ENCODE measurements around the gene CORT. TPM values are rescaled to one million over a fixed set of nuclear protein-coding genes. Genes with fewer than 3 reads are reported as not detected.
A peak's percentile ranks its signal among the peaks of the same experiment; 100 is the strongest.
"Not testable (repeated sequence)": the region's sequence is repeated elsewhere in the genome, so short reads cannot be mapped to it uniquely, and the experiment has no call there.

The CORT gene
- total RNA-seq, 2 experiments from 2014 or later, result 0.66 TPM; not detected in 1

- no peaks in the 10 kb centered on the region for H3K9me3 ChIP-seq (ENCODE audit: low read length)
- H3K4me2 ChIP-seq (ENCODE audit: low read length), result no peak overlapping the region
- intact Hi-C loops (cut with micrococcal nuclease; ENCODE audit: unreplicated experiment), result no loop called here
- no peaks in the 10 kb centered on the region for H4K20me1 ChIP-seq (ENCODE audit: insufficient read depth, low read length)
- no TSS peak for BruUV-seq (replicated peaks)
- POLR2A ChIA-PET, result interaction anchor here (0.7 to 1.1 kb wide), 3 partner anchors 10 to 1113 kb away, joined by 3 to 9 read pairs (median 4); no protein-coding TSS in a partner anchor
- no peak for DNase-seq (ENCODE audit: low spot score)
- no peak overlapping the region for H3K27ac ChIP-seq (ENCODE audit: low read depth, low read length, poor library complexity, severe bottlenecking)
- TF ChIP-seq, protein P1, sequence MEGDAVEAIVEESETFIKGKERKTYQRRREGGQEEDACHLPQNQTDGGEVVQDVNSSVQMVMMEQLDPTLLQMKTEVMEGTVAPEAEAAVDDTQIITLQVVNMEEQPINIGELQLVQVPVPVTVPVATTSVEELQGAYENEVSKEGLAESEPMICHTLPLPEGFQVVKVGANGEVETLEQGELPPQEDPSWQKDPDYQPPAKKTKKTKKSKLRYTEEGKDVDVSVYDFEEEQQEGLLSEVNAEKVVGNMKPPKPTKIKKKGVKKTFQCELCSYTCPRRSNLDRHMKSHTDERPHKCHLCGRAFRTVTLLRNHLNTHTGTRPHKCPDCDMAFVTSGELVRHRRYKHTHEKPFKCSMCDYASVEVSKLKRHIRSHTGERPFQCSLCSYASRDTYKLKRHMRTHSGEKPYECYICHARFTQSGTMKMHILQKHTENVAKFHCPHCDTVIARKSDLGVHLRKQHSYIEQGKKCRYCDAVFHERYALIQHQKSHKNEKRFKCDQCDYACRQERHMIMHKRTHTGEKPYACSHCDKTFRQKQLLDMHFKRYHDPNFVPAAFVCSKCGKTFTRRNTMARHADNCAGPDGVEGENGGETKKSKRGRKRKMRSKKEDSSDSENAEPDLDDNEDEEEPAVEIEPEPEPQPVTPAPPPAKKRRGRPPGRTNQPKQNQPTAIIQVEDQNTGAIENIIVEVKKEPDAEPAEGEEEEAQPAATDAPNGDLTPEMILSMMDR (conservative IDR thresholded peaks at IDR 0.05; ENCODE audit: low read length), result peak; percentile 39; the same call in 1 of the 2 replicates
- TF ChIP-seq EZH2phosphoT487 (IDR thresholded peaks at IDR 0.05; ENCODE audit: borderline replicate concordance, low read depth, low read length), result no peak
- CTCF ChIA-PET (ENCODE audit: unreplicated experiment), result interaction anchor here (0.6 to 0.7 kb wide), 2 partner anchors 17 to 35 kb away, joined by 4 to 5 read pairs; no protein-coding TSS in a partner anchor
- H3K4me3 ChIP-seq (ENCODE audit: low read depth, low read length, poor library complexity, severe bottlenecking), result no peak overlapping the region
- H3K79me2 ChIP-seq (ENCODE audit: insufficient read depth, low read depth, low read length), result no peaks in the 10 kb centered on the region
- peaks cover 54% of the 10 kb centered on the region for H3K36me3 ChIP-seq (ENCODE audit: insufficient read depth, low read length)
- no peak overlapping the region for H2AFZ ChIP-seq (ENCODE audit: low read length)
- no peaks in the 10 kb centered on the region for H3K9me2 ChIP-seq (ENCODE audit: insufficient read depth, low read length)
- peaks cover 10% of the 10 kb centered on the region for H3K4me1 ChIP-seq (ENCODE audit: insufficient read depth, low read length, poor library complexity, severe bottlenecking)
Measured at GRCh38 chr1:10456048-10456447, 6.2 kb downstream of the CORT start.

DNA sequence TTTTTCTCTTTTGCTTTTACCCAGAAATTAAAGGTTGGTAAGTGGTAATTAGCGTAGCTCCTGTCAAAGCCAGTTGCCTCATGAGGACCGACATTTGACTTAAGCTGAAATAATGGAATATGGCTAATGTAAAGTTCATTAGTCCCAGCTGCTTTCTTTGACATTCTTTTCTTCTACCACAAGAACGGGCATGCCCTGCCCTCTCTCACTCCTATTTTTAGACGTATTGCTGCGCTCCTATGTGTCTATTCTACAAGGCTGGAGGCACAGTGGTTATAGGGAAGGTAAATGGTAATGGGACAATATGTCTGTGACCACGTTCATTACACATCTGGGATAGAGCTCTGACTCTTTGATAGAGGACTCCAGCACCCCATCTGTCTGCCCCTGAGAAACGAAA is 6.8 kb downstream of the CORT start:
- ChIA-PET POLR2A (interaction anchor here (0.7 to 1.1 kb wide), 3 partner anchors 9 to 1113 kb away, joined by 3 to 9 read pairs (median 4); no protein-coding TSS in a partner anchor), CTCF (ENCODE audit: unreplicated experiment) (interaction anchor here (0.6 to 0.7 kb wide), 2 partner anchors 16 to 34 kb away, joined by 4 to 5 read pairs; no protein-coding TSS in a partner anchor)
- no peak overlapping the region for H2AFZ ChIP-seq (ENCODE audit: low read length)
- H3K9me2 ChIP-seq (ENCODE audit: insufficient read depth, low read length), result no peaks in the 10 kb centered on the region
- TF ChIP-seq EZH2phosphoT487 (IDR thresholded peaks at IDR 0.05; ENCODE audit: borderline replicate concordance, low read depth, low read length), result no peak
- TF ChIP-seq, protein P1 (conservative IDR thresholded peaks at IDR 0.05; ENCODE audit: low read length), result no peak
- H3K36me3 ChIP-seq (ENCODE audit: insufficient read depth, low read length), result peaks cover 60% of the 10 kb centered on the region
- TSS peak; percentile 59 for BruUV-seq (replicated peaks)
- H3K4me2 ChIP-seq (ENCODE audit: low read length), result no peak overlapping the region
- DNase-seq (ENCODE audit: low spot score), result no peak
- no peaks in the 10 kb centered on the region for H3K79me2 ChIP-seq (ENCODE audit: insufficient read depth, low read depth, low read length)
- H3K4me1 ChIP-seq (ENCODE audit: insufficient read depth, low read length, poor library complexity, severe bottlenecking), result peaks cover 10% of the 10 kb centered on the region
- no peaks in the 10 kb centered on the region for H4K20me1 ChIP-seq (ENCODE audit: insufficient read depth, low read length)
- no peak overlapping the region for H3K27ac ChIP-seq (ENCODE audit: low read depth, low read length, poor library complexity, severe bottlenecking)
- H3K9me3 ChIP-seq (ENCODE audit: low read length), result no peaks in the 10 kb centered on the region
- intact Hi-C loops (cut with micrococcal nuclease; ENCODE audit: unreplicated experiment), result no loop called here
- H3K4me3 ChIP-seq (ENCODE audit: low read depth, low read length, poor library complexity, severe bottlenecking), result no peak overlapping the region

DNA sequence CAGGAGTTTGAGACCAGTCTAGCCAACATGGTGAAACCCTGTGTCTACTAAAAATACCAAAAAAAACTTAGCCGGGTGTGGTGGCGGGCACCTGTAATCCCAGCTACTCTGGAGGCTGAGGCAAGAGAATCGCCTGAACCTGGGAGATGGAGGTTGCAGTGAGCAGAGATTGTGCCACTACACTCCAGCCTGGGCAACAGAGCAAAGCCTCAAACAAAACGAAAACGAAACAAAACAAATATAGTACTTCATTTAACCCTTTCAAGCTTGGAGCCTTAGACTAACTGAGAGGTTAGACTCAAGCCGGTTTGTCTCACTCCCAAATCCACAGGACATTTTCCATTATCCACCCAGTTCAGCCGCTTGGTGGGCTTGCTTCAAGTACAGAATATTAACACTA is 7.6 kb downstream of the CORT start:
- H3K9me2 ChIP-seq (ENCODE audit: insufficient read depth, low read length); BruUV-seq (replicated peaks); POLR2A ChIA-PET: not testable (repeated sequence)

More for the DNA sequence above, 7.6 kb downstream of the CORT start:
- peaks cover 10% of the 10 kb centered on the region for H3K4me1 ChIP-seq (ENCODE audit: insufficient read depth, low read length, poor library complexity, severe bottlenecking)
- H3K27ac ChIP-seq (ENCODE audit: low read depth, low read length, poor library complexity, severe bottlenecking); H3K9me3 ChIP-seq (ENCODE audit: low read length); H2AFZ ChIP-seq (ENCODE audit: low read length); H4K20me1 ChIP-seq (ENCODE audit: insufficient read depth, low read length); intact Hi-C loops (cut with micrococcal nuclease; ENCODE audit: unreplicated experiment); DNase-seq (ENCODE audit: low spot score); H3K79me2 ChIP-seq (ENCODE audit: insufficient read depth, low read depth, low read length); CTCF ChIA-PET (ENCODE audit: unreplicated experiment); H3K4me2 ChIP-seq (ENCODE audit: low read length); H3K4me3 ChIP-seq (ENCODE audit: low read depth, low read length, poor library complexity, severe bottlenecking): not testable (repeated sequence)
- peaks cover 66% of the 10 kb centered on the region for H3K36me3 ChIP-seq (ENCODE audit: insufficient read depth, low read length)

Measured in OCI-LY7 (cell line).